Caco-2 (cell line): ENCODE data around the gene SEC23B. TPM values are rescaled to one million over a fixed set of nuclear protein-coding genes. Genes with fewer than 3 reads are reported as not detected.
A peak's percentile ranks its signal among the peaks of the same experiment; 100 is the strongest.
"Not testable (repeated sequence)": the region's sequence is repeated elsewhere in the genome, so short reads cannot be mapped to it uniquely, and the experiment has no call there.

Source experiments
- BruUV-seq: library from RNA; stranded (reverse); fragments of 400-500 nt; replicated peaks from 2 replicates; lab custom pipeline; 2021; lab: Mats Ljungman, UMichigan
- CTCF ChIA-PET: fragments of 300-600 bp; sonication (Branson Sonifier 250); formaldehyde crosslinking; loops from one replicate; lab custom pipeline; 2022; ENCODE audit warnings: antibody characterized with exemption; lab: Charles Lee
- POLR2A ChIA-PET: fragments of 300-600 bp; sonication (Branson Sonifier 250); formaldehyde crosslinking; loops from one replicate; lab custom pipeline; 2022; ENCODE audit warnings: antibody characterized with exemption; lab: Charles Lee
- DNase-seq, 2 experiments: peaks; one replicate each; pipeline versions ENCODE4 v3.0.0 to v3.0.0-alpha.2; 2020 to 2022
- H3K27me3 ChIP-seq: replicated peaks from 2 replicates; pipeline ENCODE4 v1.6.0; 2011; ENCODE audit warnings: low read length; ENCODE audit not compliant: control insufficient read depth, insufficient read depth
- H3K36me3 ChIP-seq: 2 replicates; pipeline ENCODE4 v1.5.1; 2011; ENCODE audit warnings: low read length; ENCODE audit not compliant: control insufficient read depth, insufficient read depth
- H3K4me1 ChIP-seq: fragments of 250-450 bp; sonication (Bioruptor Pico); 2 replicates; pipeline ENCODE4 v1.5.1; 2020; ENCODE audit warnings: mild to moderate bottlenecking
- H3K4me3 ChIP-seq: 2 replicates; pipeline ENCODE4 v1.5.1; 2011; ENCODE audit warnings: low read depth, mild to moderate bottlenecking, control low read depth, low read length
- H3K9me3 ChIP-seq: fragments of 250-450 bp; sonication (Bioruptor Pico); 2 replicates; pipeline ENCODE4 v1.5.1; 2020; ENCODE audit warnings: mild to moderate bottlenecking, moderate library complexity
- H3K27ac Mint-ChIP-seq: one replicate; pipeline ENCODE4 v1.8.0; 2022; ENCODE audit warnings: mixed read lengths; ENCODE audit not compliant: unreplicated experiment
- H3K27me3 Mint-ChIP-seq: one replicate; pipeline ENCODE4 v1.8.0; 2022; ENCODE audit warnings: mixed read lengths; ENCODE audit not compliant: insufficient read depth, unreplicated experiment
- H3K36me3 Mint-ChIP-seq: one replicate; pipeline ENCODE4 v1.8.0; 2022; ENCODE audit warnings: mild to moderate bottlenecking, mixed read lengths; ENCODE audit not compliant: insufficient read depth, unreplicated experiment
- H3K4me1 Mint-ChIP-seq: one replicate; pipeline ENCODE4 v1.8.0; 2022; ENCODE audit warnings: low read depth, mixed read lengths; ENCODE audit not compliant: unreplicated experiment
- H3K4me3 Mint-ChIP-seq: one replicate; pipeline ENCODE4 v1.8.0; 2022; ENCODE audit warnings: mild to moderate bottlenecking, moderate library complexity, mixed read lengths; ENCODE audit not compliant: unreplicated experiment
- H3K9me3 Mint-ChIP-seq: one replicate; pipeline ENCODE4 v1.8.0; 2022; ENCODE audit warnings: mixed read lengths; ENCODE audit not compliant: unreplicated experiment
- CTCF ChIP-seq, 2 experiments: fragments of 200-600 bp in 1 of 2; IDR thresholded peaks; 1 replicate in 1 of 2; 2 replicates in 1 of 2; pipeline versions ENCODE4 v1.5.1 to v1.8.0; 2011 to 2022; ENCODE audit warnings: antibody characterized with exemption in 1 of 2, control low read depth in 1 of 2, inconsistent platforms in 1 of 2, low read depth in 1 of 2, low read length in 1 of 2, mild to moderate bottlenecking in 1 of 2, moderate library complexity in 1 of 2; ENCODE audit not compliant: insufficient read depth in 1 of 2, severe bottlenecking in 1 of 2, unreplicated experiment in 1 of 2
- intact Hi-C: fragments of 100-400 bp; cut with micrococcal nuclease; formaldehyde crosslinking; loops from one replicate; pipeline ENCODE4 v1.10.0; 2022; ENCODE audit not compliant: unreplicated experiment
- total RNA-seq: library from RNA; stranded (reverse); gene quantifications from 2 replicates; pipeline ENCODE4 v1.2.3, GENCODE V29; 2022

The SEC23B gene
- total RNA-seq, 1 experiment from 2014 or later: 84.1 TPM

- peak overlapping the region; percentile 72 for H3K27ac Mint-ChIP-seq
- H3K36me3 ChIP-seq: no peaks in the 10 kb centered on the region; the same call in 1 of the 2 replicates
- H3K4me3 Mint-ChIP-seq: peak overlapping the region; percentile 94
- H3K4me1 Mint-ChIP-seq: peaks cover 8% of the 10 kb centered on the region
- intact Hi-C loops: no loop called here
- H3K27me3 Mint-ChIP-seq: no peaks in the 10 kb centered on the region
- no TSS peak for BruUV-seq
- H3K4me3 ChIP-seq: peak overlapping the region; percentile 64
- no peaks in the 10 kb centered on the region for H3K9me3 Mint-ChIP-seq
- no peak for DNase-seq
- peaks cover 17% of the 10 kb centered on the region for H3K36me3 Mint-ChIP-seq
- peaks cover 8% of the 10 kb centered on the region; the same call in 1 of the 2 replicates for H3K4me1 ChIP-seq
- H3K27me3 ChIP-seq: no peaks in the 10 kb centered on the region
- ChIA-PET POLR2A (interaction anchor here (0.9 to 1.8 kb wide), 3 partner anchors 11 to 29 kb away, joined by 3 to 55 read pairs (median 10); partner anchors contain the start of genes DZANK1, POLR3F and SEC23B), CTCF (interaction anchor here (1.3 to 2.6 kb wide), 2 partner anchors 11 to 29 kb away, joined by 3 to 12 read pairs; partner anchors contain the start of genes DZANK1, POLR3F and SEC23B)
- TF ChIP-seq CTCF (IDR thresholded peaks at IDR 0.05; ENCODE audit: insufficient read depth in 1 of 2, low read depth in 1 of 2, low read length in 1 of 2, severe bottlenecking in 1 of 2, unreplicated experiment in 1 of 2): no peak
- H3K9me3 ChIP-seq: no peaks in the 10 kb centered on the region
Measured at GRCh38 chr20:18496042-18496441, 11.7 kb upstream of the SEC23B start.

GRCh38 chr20:18496740-18497592, 10.8 kb upstream of the SEC23B start, which contains the start of gene RBBP9:
Gene RBBP9, minus strand, starts transcription at chr20:18497225. Its CDS starts 58 bp downstream, at chr20:18497167.
- H3K27me3 Mint-ChIP-seq: no peaks in the 10 kb centered on the region
- peaks cover 17% of the 10 kb centered on the region for H3K36me3 Mint-ChIP-seq
- Histone ChIP-seq H3K9me3 (no peaks in the 10 kb centered on the region), H3K4me1 (peaks cover 8% of the 10 kb centered on the region; the same call in 1 of the 2 replicates), H3K36me3 (no peaks in the 10 kb centered on the region; the same call in 1 of the 2 replicates), H3K4me3 (peak within 1 kb of the TSS; percentile 64), H3K27me3 (no peaks in the 10 kb centered on the region)
- ChIA-PET POLR2A (interaction anchor here (0.8 to 1.8 kb wide), 5 partner anchors 10 to 209 kb away, joined by 3 to 55 read pairs (median 4); partner anchors contain the start of genes DZANK1, POLR3F, SEC23B and ZNF133), CTCF (interaction anchor here (0.6 to 2.6 kb wide), 4 partner anchors 10 to 181 kb away, joined by 3 to 12 read pairs (median 8); partner anchors contain the start of genes DZANK1, POLR3F and SEC23B)
- no peaks in the 10 kb centered on the region for H3K9me3 Mint-ChIP-seq
- DNase-seq: peak; percentile 89 to 90
- TF ChIP-seq CTCF (IDR thresholded peaks at IDR 0.05; ENCODE audit: insufficient read depth in 1 of 2, low read depth in 1 of 2, low read length in 1 of 2, severe bottlenecking in 1 of 2, unreplicated experiment in 1 of 2): no peak
- peak within 1 kb of the TSS; percentile 72 for H3K27ac Mint-ChIP-seq
- intact Hi-C loops: loop anchor here (1.0 kb wide), 2 partner anchors 10 to 30 kb away; partner anchors contain the start of genes DZANK1, POLR3F and SEC23B
- peak within 1 kb of the TSS; percentile 94 for H3K4me3 Mint-ChIP-seq
- peaks cover 8% of the 10 kb centered on the region for H3K4me1 Mint-ChIP-seq
- BruUV-seq: TSS peak; percentile 45

GRCh38 chr20:18497603-18498002, 10.1 kb upstream of the SEC23B start:
- TF ChIP-seq CTCF (IDR thresholded peaks at IDR 0.05; ENCODE audit: insufficient read depth in 1 of 2, low read depth in 1 of 2, low read length in 1 of 2, severe bottlenecking in 1 of 2, unreplicated experiment in 1 of 2): no peak
- Mint-ChIP-seq H3K27ac (no peak overlapping the region), H3K36me3 (peaks cover 17% of the 10 kb centered on the region), H3K27me3 (no peaks in the 10 kb centered on the region), H3K4me3 (peak overlapping the region; percentile 94), H3K9me3 (no peaks in the 10 kb centered on the region), H3K4me1 (peaks cover 8% of the 10 kb centered on the region)
- Histone ChIP-seq H3K4me3 (no peak overlapping the region), H3K9me3 (no peaks in the 10 kb centered on the region), H3K36me3 (no peaks in the 10 kb centered on the region; the same call in 1 of the 2 replicates), H3K27me3 (no peaks in the 10 kb centered on the region), H3K4me1 (peaks cover 8% of the 10 kb centered on the region; the same call in 1 of the 2 replicates)
- BruUV-seq: no TSS peak
- POLR2A ChIA-PET: interaction anchor here (0.8 to 1.8 kb wide), 5 partner anchors 9 to 209 kb away, joined by 3 to 55 read pairs (median 4); partner anchors contain the start of genes DZANK1, POLR3F, SEC23B and ZNF133
- CTCF ChIA-PET: interaction anchor here (1.3 to 2.6 kb wide), 3 partner anchors 9 to 88 kb away, joined by 3 to 12 read pairs (median 3); partner anchors contain the start of genes DZANK1, POLR3F and SEC23B
- no peak for DNase-seq
- intact Hi-C loops: loop anchor here (1.0 kb wide), 2 partner anchors 10 to 30 kb away; partner anchors contain the start of genes DZANK1, POLR3F and SEC23B

- H3K27me3 ChIP-seq, BruUV-seq, H3K9me3 Mint-ChIP-seq, DNase-seq, H3K4me3 Mint-ChIP-seq, CTCF ChIA-PET, H3K27me3 Mint-ChIP-seq, H3K4me3 ChIP-seq, H3K9me3 ChIP-seq, H3K27ac Mint-ChIP-seq, H3K36me3 Mint-ChIP-seq, H3K4me1 Mint-ChIP-seq, POLR2A ChIA-PET, H3K36me3 ChIP-seq, intact Hi-C loops: not testable (repeated sequence)
- H3K4me1 ChIP-seq: peaks cover 15% of the 10 kb centered on the region
Measured at GRCh38 chr20:18501672-18502071, 6.1 kb upstream of the SEC23B start.
